NCI-H748 (cell line): ENCODE measurements around the gene TRMT61A.

Experiments used
- DNase-seq: peaks from one replicate; lab custom pipeline; 2025; ENCODE audit not compliant: unreplicated experiment; lab: John Stamatoyannopoulos, UW

TRMT61A gene

GRCh38 chr14:103533999-103534575, 5.1 kb downstream of the TRMT61A start:
- DNase-seq = no peak

- DNase-seq = no peak
These were observed 5.6 kb downstream of the TRMT61A start for GRCh38 chr14:103534576-103535061.

GRCh38 chr14:103535081-103535890, 6.3 kb downstream of the TRMT61A start:
- no peak for DNase-seq

- no peak for DNase-seq
These were observed 7.0 kb downstream of the TRMT61A start for GRCh38 chr14:103535891-103536565.

- no peak for DNase-seq
These were observed 7.7 kb downstream of the TRMT61A start for GRCh38 chr14:103536693-103537092.

- DNase-seq = no peak
These were observed 8.4 kb downstream of the TRMT61A start for GRCh38 chr14:103537175-103537990.

- DNase-seq = no peak
These were observed 9.5 kb downstream of the TRMT61A start for GRCh38 chr14:103538291-103539055.

GRCh38 chr14:103539056-103539825, 10.2 kb downstream of the TRMT61A start:
- no peak for DNase-seq

GRCh38 chr14:103540821-103541708, 12.1 kb downstream of the TRMT61A start:
- DNase-seq = no peak

- no peak for DNase-seq
These were observed 13.0 kb downstream of the TRMT61A start for GRCh38 chr14:103541709-103542604.

- DNase-seq = peak; percentile 87
These were observed 13.7 kb downstream of the TRMT61A start for GRCh38 chr14:103542605-103543088.

GRCh38 chr14:103543140-103543539, 14.1 kb downstream of the TRMT61A start:
- DNase-seq = peak; percentile 41

- DNase-seq = no peak
These were observed 14.9 kb downstream of the TRMT61A start for GRCh38 chr14:103543721-103544387.

GRCh38 chr14:103544388-103545218, 15.6 kb downstream of the TRMT61A start:
- DNase-seq = no peak

GRCh38 chr14:103545219-103545914, 16.4 kb downstream of the TRMT61A start:
- no peak for DNase-seq
